ENCODE results near the gene HNRNPL.
A peak's percentile ranks its signal among the peaks of the same experiment; 100 is the strongest.
"Not testable (repeated sequence)": the region's sequence is repeated elsewhere in the genome, so short reads cannot be mapped to it uniquely, and the experiment has no call there.

Gene HNRNPL

DNA sequence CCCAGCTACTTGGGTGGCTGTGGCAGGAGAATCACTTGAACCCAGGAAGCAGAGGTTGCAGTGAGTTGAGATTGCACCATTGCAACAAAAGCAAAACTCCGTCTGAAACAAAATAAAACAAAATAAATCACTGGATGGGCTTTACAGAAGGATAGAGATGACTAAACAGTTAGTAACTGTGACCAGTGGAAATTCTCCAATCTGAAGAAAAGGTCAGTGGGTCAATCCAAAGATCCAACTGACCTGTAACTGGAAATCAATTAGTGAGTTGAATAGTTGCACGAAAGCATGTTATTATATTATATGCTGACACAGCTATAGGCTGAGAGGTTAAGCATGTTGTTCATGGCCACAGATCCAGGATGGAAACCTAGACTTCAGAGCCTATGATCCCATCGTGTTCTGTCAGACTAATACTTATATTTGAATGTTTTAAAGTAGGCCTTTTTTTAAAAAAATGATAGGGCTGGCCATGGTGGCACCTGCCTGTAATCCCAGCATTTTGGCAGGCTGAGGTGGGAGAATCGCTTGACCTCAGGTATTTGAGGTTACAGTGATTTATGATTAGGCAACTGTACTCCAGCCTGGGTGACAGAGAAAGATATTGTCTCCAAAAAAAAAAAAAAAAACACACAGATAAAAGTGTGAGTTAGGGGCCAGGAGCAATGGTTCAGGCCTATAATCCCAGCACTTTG, 19.6 kb downstream of the HNRNPL start:
- no peaks in the 10 kb centered on the region for H3K9me3 ChIP-seq (ENCODE audit: insufficient read depth, low read depth, low read length)
- TF ChIP-seq EZH2phosphoT487 (IDR thresholded peaks at IDR 0.05; ENCODE audit: borderline replicate concordance): no peak
- TF ChIP-seq, protein P1, sequence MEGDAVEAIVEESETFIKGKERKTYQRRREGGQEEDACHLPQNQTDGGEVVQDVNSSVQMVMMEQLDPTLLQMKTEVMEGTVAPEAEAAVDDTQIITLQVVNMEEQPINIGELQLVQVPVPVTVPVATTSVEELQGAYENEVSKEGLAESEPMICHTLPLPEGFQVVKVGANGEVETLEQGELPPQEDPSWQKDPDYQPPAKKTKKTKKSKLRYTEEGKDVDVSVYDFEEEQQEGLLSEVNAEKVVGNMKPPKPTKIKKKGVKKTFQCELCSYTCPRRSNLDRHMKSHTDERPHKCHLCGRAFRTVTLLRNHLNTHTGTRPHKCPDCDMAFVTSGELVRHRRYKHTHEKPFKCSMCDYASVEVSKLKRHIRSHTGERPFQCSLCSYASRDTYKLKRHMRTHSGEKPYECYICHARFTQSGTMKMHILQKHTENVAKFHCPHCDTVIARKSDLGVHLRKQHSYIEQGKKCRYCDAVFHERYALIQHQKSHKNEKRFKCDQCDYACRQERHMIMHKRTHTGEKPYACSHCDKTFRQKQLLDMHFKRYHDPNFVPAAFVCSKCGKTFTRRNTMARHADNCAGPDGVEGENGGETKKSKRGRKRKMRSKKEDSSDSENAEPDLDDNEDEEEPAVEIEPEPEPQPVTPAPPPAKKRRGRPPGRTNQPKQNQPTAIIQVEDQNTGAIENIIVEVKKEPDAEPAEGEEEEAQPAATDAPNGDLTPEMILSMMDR (conservative IDR thresholded peaks at IDR 0.05; ENCODE audit: low read length): no peak
- no peaks in the 10 kb centered on the region for H3K9me2 ChIP-seq (replicated peaks; ENCODE audit: low read depth, low read length)
- peak overlapping the region; percentile 80 for H3K4me3 ChIP-seq (ENCODE audit: low read length, poor library complexity, severe bottlenecking)
- H3K27me3 ChIP-seq (ENCODE audit: insufficient read depth, low read length, poor library complexity, severe bottlenecking): no peaks in the 10 kb centered on the region
- H3K4me1 ChIP-seq (ENCODE audit: insufficient read depth, low read length, poor library complexity, severe bottlenecking): peaks cover 12% of the 10 kb centered on the region
- H3F3A ChIP-seq (ENCODE audit: low read depth): peaks cover 4% of the 10 kb centered on the region
- peak overlapping the region; percentile 95 for H3K4me2 ChIP-seq (ENCODE audit: low read depth, low read length, poor library complexity, severe bottlenecking)
- H3K79me2 ChIP-seq (ENCODE audit: insufficient read depth, low read length): peaks cover 19% of the 10 kb centered on the region
- H3K9ac ChIP-seq (ENCODE audit: low read depth, low read length, poor library complexity, severe bottlenecking): peak overlapping the region; percentile 92
- no peak overlapping the region for H2AFZ ChIP-seq (ENCODE audit: low read length)
- no peaks in the 10 kb centered on the region for H3K36me3 ChIP-seq (ENCODE audit: insufficient read depth, low read length)
- no peaks in the 10 kb centered on the region for H4K20me1 ChIP-seq (ENCODE audit: insufficient read depth, low read length, poor library complexity, severe bottlenecking)

DNA sequence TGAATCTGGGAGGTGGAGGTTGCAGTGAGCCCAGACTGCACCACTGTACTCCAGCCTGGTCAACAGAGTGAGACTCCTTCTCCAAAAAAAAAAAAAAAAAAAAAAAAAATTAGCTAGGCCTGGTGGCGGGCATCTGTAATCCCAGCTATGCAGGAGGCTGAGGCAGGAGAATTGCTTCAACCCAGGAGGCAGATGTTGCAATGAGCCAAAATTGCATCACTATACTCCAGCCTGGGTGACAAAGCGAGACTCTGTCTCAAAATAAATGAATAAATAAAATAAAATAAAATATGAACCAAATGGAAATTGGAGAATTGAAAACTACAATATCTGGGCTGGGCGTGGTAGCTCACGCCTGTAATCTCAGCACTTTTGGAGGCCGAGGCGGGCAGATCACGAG, 20.6 kb downstream of the HNRNPL start:
- H3K4me2 ChIP-seq (ENCODE audit: low read depth, low read length, poor library complexity, severe bottlenecking); H4K20me1 ChIP-seq (ENCODE audit: insufficient read depth, low read length, poor library complexity, severe bottlenecking); H3K4me3 ChIP-seq (ENCODE audit: low read length, poor library complexity, severe bottlenecking); H3K36me3 ChIP-seq (ENCODE audit: insufficient read depth, low read length); H2AFZ ChIP-seq (ENCODE audit: low read length); H3K27me3 ChIP-seq (ENCODE audit: insufficient read depth, low read length, poor library complexity, severe bottlenecking); H3K9me3 ChIP-seq (ENCODE audit: insufficient read depth, low read depth, low read length); H3K9me2 ChIP-seq (replicated peaks; ENCODE audit: low read depth, low read length); H3F3A ChIP-seq (ENCODE audit: low read depth); H3K9ac ChIP-seq (ENCODE audit: low read depth, low read length, poor library complexity, severe bottlenecking): not testable (repeated sequence)
- H3K4me1 ChIP-seq (ENCODE audit: insufficient read depth, low read length, poor library complexity, severe bottlenecking): peaks cover 12% of the 10 kb centered on the region
- H3K79me2 ChIP-seq (ENCODE audit: insufficient read depth, low read length): peaks cover 19% of the 10 kb centered on the region

DNA sequence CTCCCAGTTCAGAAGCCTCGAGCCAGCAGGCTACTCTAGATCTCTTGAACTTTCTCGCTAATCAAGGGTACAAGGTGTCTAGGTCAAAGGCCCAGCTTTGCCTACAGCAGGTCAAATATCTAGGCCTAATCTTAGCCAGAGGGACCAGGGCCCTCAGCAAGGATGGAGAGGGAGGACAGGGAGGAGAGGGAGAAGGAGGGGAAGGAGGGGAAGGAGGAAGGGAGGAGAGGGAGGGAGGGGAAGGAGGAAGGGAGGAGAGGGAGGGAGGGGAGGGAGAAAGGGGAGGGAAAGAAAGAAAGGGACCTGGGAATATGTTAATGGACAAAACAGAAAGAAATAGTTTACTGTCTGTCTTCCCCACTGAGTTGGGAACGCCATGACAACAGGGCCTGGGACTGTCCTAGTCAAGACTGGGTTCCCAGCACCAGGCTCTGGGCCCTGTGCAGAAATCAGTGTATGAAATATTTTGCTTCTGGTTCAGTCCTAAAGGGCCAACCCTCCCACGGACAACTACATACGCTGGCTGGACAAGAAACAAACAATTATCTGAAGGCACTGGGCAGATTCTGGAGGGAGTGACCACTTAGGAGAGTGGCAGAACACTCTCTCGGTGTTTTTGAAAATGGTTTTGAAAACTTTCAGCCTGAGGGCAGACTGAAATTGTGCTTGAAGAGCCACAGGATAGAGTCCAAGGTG, 22.8 kb downstream of the HNRNPL start:
- Histone ChIP-seq H3K36me3 (ENCODE audit: insufficient read depth, low read length) (no peaks in the 10 kb centered on the region), H2AFZ (ENCODE audit: low read length) (no peak overlapping the region), H3K79me2 (ENCODE audit: insufficient read depth, low read length) (peaks cover 19% of the 10 kb centered on the region), H3K9ac (ENCODE audit: low read depth, low read length, poor library complexity, severe bottlenecking) (no peak overlapping the region), H3K27me3 (ENCODE audit: insufficient read depth, low read length, poor library complexity, severe bottlenecking) (no peaks in the 10 kb centered on the region), H3F3A (ENCODE audit: low read depth) (no peaks in the 10 kb centered on the region), H3K9me2 (replicated peaks; ENCODE audit: low read depth, low read length) (no peaks in the 10 kb centered on the region), H3K9me3 (ENCODE audit: insufficient read depth, low read depth, low read length) (no peaks in the 10 kb centered on the region), H4K20me1 (ENCODE audit: insufficient read depth, low read length, poor library complexity, severe bottlenecking) (no peaks in the 10 kb centered on the region), H3K4me3 (ENCODE audit: low read length, poor library complexity, severe bottlenecking) (no peak overlapping the region), H3K4me1 (ENCODE audit: insufficient read depth, low read length, poor library complexity, severe bottlenecking) (peaks cover 8% of the 10 kb centered on the region), H3K4me2 (ENCODE audit: low read depth, low read length, poor library complexity, severe bottlenecking) (no peak overlapping the region)
- TF ChIP-seq, protein P1 (conservative IDR thresholded peaks at IDR 0.05; ENCODE audit: low read length): no peak
- TF ChIP-seq EZH2phosphoT487 (IDR thresholded peaks at IDR 0.05; ENCODE audit: borderline replicate concordance): no peak

DNA sequence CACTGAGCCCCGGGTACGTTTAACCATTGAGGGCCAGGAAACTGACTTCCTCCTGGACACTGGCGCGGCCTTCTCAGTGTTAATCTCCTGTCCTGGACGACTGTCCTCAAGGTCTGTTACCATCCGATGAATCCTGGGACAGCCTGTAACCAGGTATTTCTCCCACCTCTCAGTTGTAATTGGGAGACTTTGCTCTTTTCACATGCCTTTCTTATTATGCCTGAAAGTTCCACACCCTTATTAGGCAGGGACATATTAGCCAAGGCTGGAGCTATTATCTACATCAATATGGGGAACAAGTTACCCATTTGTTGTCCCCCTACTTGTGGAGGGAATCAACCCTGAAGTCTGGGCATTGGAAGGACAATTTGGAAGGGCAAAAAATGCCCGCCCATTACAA, 23.9 kb downstream of the HNRNPL start:
- not testable (repeated sequence) for H3K9ac ChIP-seq (ENCODE audit: low read depth, low read length, poor library complexity, severe bottlenecking); H3K4me3 ChIP-seq (ENCODE audit: low read length, poor library complexity, severe bottlenecking); H3K4me2 ChIP-seq (ENCODE audit: low read depth, low read length, poor library complexity, severe bottlenecking); H3K9me3 ChIP-seq (ENCODE audit: insufficient read depth, low read depth, low read length); H3K27me3 ChIP-seq (ENCODE audit: insufficient read depth, low read length, poor library complexity, severe bottlenecking); H4K20me1 ChIP-seq (ENCODE audit: insufficient read depth, low read length, poor library complexity, severe bottlenecking); H3K4me1 ChIP-seq (ENCODE audit: insufficient read depth, low read length, poor library complexity, severe bottlenecking); H2AFZ ChIP-seq (ENCODE audit: low read length); H3K9me2 ChIP-seq (replicated peaks; ENCODE audit: low read depth, low read length); H3K36me3 ChIP-seq (ENCODE audit: insufficient read depth, low read length); H3F3A ChIP-seq (ENCODE audit: low read depth)
- H3K79me2 ChIP-seq (ENCODE audit: insufficient read depth, low read length): peaks cover 13% of the 10 kb centered on the region

DNA sequence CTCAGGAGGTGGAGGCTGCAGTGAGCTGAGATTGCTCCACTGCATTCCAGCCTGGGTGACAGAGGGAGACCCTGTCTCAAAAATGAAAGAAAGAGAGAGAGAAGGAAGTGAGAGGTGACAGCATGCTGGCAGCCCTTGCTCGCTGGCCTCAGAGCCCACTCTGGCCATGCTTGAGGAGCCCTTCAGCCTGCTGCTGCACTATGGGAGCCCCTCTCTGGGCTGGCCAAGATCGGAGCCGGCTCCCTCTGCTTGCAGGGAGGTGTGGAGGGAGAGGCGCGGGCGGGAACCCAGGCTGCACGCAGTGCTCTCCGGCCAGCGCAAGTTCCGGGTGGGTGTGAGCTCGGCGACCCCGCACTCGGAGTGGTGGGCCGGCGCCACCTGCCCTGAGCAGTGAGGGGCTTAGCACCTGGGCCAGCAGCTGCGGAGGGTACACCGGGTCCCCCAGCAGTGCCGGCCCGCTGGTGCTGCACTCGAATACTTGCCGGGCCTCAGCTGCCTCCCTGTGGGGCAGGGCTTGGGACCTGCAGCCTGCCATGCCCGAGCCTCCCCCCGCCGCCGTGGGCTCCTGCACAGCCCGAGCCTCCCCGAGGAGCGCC, 28.5 kb downstream of the HNRNPL start:
- H3K79me2 ChIP-seq (ENCODE audit: insufficient read depth, low read length); H3K4me1 ChIP-seq (ENCODE audit: insufficient read depth, low read length, poor library complexity, severe bottlenecking); H3F3A ChIP-seq (ENCODE audit: low read depth); H4K20me1 ChIP-seq (ENCODE audit: insufficient read depth, low read length, poor library complexity, severe bottlenecking); H3K9me3 ChIP-seq (ENCODE audit: insufficient read depth, low read depth, low read length); H3K4me3 ChIP-seq (ENCODE audit: low read length, poor library complexity, severe bottlenecking); H3K9ac ChIP-seq (ENCODE audit: low read depth, low read length, poor library complexity, severe bottlenecking); H3K36me3 ChIP-seq (ENCODE audit: insufficient read depth, low read length); H3K4me2 ChIP-seq (ENCODE audit: low read depth, low read length, poor library complexity, severe bottlenecking); H3K27me3 ChIP-seq (ENCODE audit: insufficient read depth, low read length, poor library complexity, severe bottlenecking); H2AFZ ChIP-seq (ENCODE audit: low read length); H3K9me2 ChIP-seq (replicated peaks; ENCODE audit: low read depth, low read length): not testable (repeated sequence)

Data from Loucy (cell line).